ENCODE measurements around the gene TMEM115. TPM values are rescaled to one million over a fixed set of nuclear protein-coding genes. Genes with fewer than 3 reads are reported as not detected.

TMEM115 gene
- total and polyA plus RNA-seq, 2 donors from 2014 or later = 40.1 to 54.0 TPM

DNA sequence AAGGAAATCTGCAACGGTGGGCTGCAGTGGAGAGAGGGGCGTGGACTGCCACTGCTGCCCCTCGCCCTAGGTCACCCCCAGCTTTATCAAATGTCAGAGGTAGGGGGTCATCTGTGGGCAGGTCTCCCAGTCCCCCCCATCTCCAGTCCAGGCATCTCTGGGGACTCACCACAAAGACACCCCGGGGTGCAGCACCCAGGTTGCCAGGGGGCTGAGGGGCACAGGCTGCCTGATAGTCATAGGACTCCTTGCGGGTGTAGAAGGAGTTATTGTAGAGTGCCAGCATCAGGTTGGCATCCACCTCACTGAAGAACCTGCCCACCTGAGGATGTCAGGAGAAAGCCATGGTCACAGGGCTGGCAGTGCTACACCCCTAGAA lies 6.5 kb upstream of the TMEM115 start:
- Histone ChIP-seq H3K9ac (ENCODE audit: low read length in 3 of 3) (peak overlapping the region in 2 of 3 donors; percentile 59 to 69), H3K27me3 (ENCODE audit: control insufficient read depth, insufficient read depth, low read length) (no peaks in the 10 kb centered on the region), H3K4me1 (ENCODE audit: control insufficient read depth in 2 of 3, insufficient read depth in 2 of 3, low read depth in 1 of 3, low read length in 3 of 3) (peaks cover 0 to 17% (median 0%) of the 10 kb centered on the region in 3 donors), H3K4me3 (ENCODE audit: low read length in 3 of 3) (peak overlapping the region in 2 of 3 donors; percentile 70 to 72), H3K9me3 (ENCODE audit: control insufficient read depth in 2 of 3, insufficient read depth in 1 of 3, low read length in 3 of 3) (no peaks in the 10 kb centered on the region), H3K27ac (ENCODE audit: low read depth in 2 of 2, low read length in 2 of 2) (no peak overlapping the region), H3K36me3 (ENCODE audit: control insufficient read depth in 2 of 3, insufficient read depth in 3 of 3, low read length in 3 of 3) (no peaks in the 10 kb centered on the region)
- DNase-seq = no peak
- TF ChIP-seq, protein P1, sequence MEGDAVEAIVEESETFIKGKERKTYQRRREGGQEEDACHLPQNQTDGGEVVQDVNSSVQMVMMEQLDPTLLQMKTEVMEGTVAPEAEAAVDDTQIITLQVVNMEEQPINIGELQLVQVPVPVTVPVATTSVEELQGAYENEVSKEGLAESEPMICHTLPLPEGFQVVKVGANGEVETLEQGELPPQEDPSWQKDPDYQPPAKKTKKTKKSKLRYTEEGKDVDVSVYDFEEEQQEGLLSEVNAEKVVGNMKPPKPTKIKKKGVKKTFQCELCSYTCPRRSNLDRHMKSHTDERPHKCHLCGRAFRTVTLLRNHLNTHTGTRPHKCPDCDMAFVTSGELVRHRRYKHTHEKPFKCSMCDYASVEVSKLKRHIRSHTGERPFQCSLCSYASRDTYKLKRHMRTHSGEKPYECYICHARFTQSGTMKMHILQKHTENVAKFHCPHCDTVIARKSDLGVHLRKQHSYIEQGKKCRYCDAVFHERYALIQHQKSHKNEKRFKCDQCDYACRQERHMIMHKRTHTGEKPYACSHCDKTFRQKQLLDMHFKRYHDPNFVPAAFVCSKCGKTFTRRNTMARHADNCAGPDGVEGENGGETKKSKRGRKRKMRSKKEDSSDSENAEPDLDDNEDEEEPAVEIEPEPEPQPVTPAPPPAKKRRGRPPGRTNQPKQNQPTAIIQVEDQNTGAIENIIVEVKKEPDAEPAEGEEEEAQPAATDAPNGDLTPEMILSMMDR (IDR thresholded peaks at IDR 0.05; ENCODE audit: borderline replicate concordance, extremely low read depth, insufficient read depth) = no peak
- FAIRE-seq = no peak
- intact Hi-C loops (cut with DNase I) = no loop called here

DNA sequence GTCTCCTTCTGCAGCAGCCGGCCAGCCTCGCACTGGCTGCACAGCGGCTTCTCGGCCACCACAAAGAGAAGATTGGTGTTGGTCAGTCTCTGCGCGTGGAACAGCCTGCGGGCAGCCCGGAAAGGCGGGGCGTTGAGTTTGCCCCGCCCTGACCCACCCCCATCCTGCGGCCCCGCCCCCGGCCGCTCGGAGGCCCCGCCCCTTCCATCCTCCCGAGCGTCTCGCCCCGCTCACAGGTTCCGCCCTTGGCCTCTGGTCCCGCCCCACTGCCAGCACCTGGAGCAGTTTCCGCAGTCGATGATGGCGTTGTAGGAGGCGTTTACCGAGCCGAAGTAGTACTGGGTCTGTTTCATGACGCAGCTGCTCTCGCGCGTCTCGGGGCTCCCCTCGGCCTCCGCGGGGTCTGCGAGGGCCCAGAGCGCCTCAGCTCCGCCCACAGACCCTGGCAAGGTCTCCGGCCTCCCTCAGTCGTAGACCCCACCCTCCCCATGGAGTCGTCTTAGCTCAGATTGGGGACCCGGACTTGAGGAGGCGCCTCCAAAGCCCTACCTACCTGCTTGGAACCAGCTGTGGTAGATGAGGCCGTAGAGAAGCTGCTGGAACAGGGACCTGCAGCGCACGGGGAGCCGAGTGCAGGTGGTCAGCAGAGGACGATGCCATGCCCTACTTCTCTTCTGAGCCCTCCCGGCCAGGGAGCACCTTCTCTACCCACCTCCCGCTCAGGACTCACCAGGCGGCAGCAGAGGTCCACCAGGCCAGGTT lies 5.9 kb upstream of the TMEM115 start:
- peak overlapping the region in 1 of 2 donors; percentile 32 for H3K27ac ChIP-seq (ENCODE audit: low read depth in 2 of 2, low read length in 2 of 2)
- H3K9ac ChIP-seq (ENCODE audit: low read length in 3 of 3) = peak overlapping the region; percentile 22 to 69 (median 59)
- DNase-seq = peak; percentile 91 to 96 (median 92)

DNA sequence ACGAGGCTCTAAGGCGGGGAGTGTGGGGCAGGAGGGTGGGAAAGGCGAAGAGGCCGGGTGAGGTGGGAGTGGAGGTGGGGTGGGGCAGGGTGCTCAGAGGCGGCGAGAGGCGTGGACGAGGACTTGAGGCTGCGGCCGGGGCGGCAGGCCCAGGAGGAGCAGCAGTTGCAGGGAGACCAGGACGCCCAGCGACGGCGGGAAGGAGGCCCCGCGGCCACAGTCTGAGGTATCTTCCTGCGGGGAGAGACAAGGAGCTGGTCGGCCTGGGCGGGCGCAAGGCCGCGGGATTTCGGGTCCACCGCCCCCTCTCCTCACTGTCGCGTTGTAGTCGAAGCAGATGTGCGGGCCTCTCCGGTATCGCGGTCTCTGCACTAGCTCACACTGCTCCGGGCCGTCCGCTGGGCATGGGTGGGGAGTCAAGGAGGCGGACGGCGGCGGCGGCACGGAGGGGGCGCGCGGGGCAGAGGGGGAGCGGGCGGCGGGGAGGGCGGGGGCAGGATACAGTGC lies 5.3 kb upstream of the TMEM115 start:
- TF ChIP-seq, protein P1 (IDR thresholded peaks at IDR 0.05; ENCODE audit: borderline replicate concordance, extremely low read depth, insufficient read depth) = no peak
- Histone ChIP-seq H3K36me3 (ENCODE audit: control insufficient read depth in 2 of 3, insufficient read depth in 3 of 3, low read length in 3 of 3) (no peaks in the 10 kb centered on the region), H3K27me3 (ENCODE audit: control insufficient read depth, insufficient read depth, low read length) (no peaks in the 10 kb centered on the region), H3K4me3 (ENCODE audit: low read length in 3 of 3) (peak overlapping the region in 2 of 3 donors; percentile 38 to 72), H3K27ac (ENCODE audit: low read depth in 2 of 2, low read length in 2 of 2) (no peak overlapping the region), H3K9me3 (ENCODE audit: control insufficient read depth in 2 of 3, insufficient read depth in 1 of 3, low read length in 3 of 3) (no peaks in the 10 kb centered on the region), H3K9ac (ENCODE audit: low read length in 3 of 3) (peak overlapping the region in 1 of 3 donors; percentile 3), H3K4me1 (ENCODE audit: control insufficient read depth in 2 of 3, insufficient read depth in 2 of 3, low read depth in 1 of 3, low read length in 3 of 3) (peaks cover 0 to 19% (median 0%) of the 10 kb centered on the region in 3 donors)
- DNase-seq (peak in 1 of 5 donors; percentile 87), FAIRE-seq (no peak)
- intact Hi-C loops (cut with DNase I) = no loop called here

More for the DNA sequence above, 5.9 kb upstream of the TMEM115 start:
- no peak for FAIRE-seq
- H3K4me1 ChIP-seq (ENCODE audit: control insufficient read depth in 2 of 3, insufficient read depth in 2 of 3, low read depth in 1 of 3, low read length in 3 of 3) = peaks cover 0 to 17% (median 0%) of the 10 kb centered on the region in 3 donors
- no peaks in the 10 kb centered on the region for H3K27me3 ChIP-seq (ENCODE audit: control insufficient read depth, insufficient read depth, low read length)
- TF ChIP-seq, protein P1 (IDR thresholded peaks at IDR 0.05; ENCODE audit: borderline replicate concordance, extremely low read depth, insufficient read depth) = no peak
- H3K9me3 ChIP-seq (ENCODE audit: control insufficient read depth in 2 of 3, insufficient read depth in 1 of 3, low read length in 3 of 3) = no peaks in the 10 kb centered on the region
- no peaks in the 10 kb centered on the region for H3K36me3 ChIP-seq (ENCODE audit: control insufficient read depth in 2 of 3, insufficient read depth in 3 of 3, low read length in 3 of 3)
- intact Hi-C loops (cut with DNase I) = no loop called here
- H3K4me3 ChIP-seq (ENCODE audit: low read length in 3 of 3) = peak overlapping the region; percentile 51 to 72 (median 70)

Measured in kidney (tissue), 14 donors.